Kidney epithelial cell (primary cell): Measurements from ENCODE around the gene EVL. TPM values are rescaled to one million over a fixed set of nuclear protein-coding genes. Genes with fewer than 3 reads are reported as not detected.

ENCODE experiments used
- DNase-seq: peaks from one replicate; pipeline ENCODE4 v3.0.0-alpha.2; 2010; ENCODE audit warnings: low read depth
- H3K27me3 ChIP-seq: 2 replicates; pipeline ENCODE4 v1.6.0; 2011; ENCODE audit warnings: low read length; ENCODE audit not compliant: control insufficient read depth, insufficient read depth
- H3K36me3 ChIP-seq: 2 replicates; pipeline ENCODE4 v1.5.1; 2011; ENCODE audit warnings: low read length; ENCODE audit not compliant: control insufficient read depth, insufficient read depth
- H3K4me3 ChIP-seq: 2 replicates; pipeline ENCODE4 v1.5.1; 2011; ENCODE audit warnings: low read depth, mild to moderate bottlenecking, control low read depth, low read length
- CTCF ChIP-seq: IDR thresholded peaks from 2 replicates; pipeline ENCODE4 v1.5.1; 2011; ENCODE audit warnings: mild to moderate bottlenecking, moderate library complexity, low read length, control low read depth, inconsistent platforms; ENCODE audit not compliant: insufficient read depth, poor library complexity, severe bottlenecking
- total RNA-seq: library from RNA; depleted of rRNA; stranded (reverse); fragments of >200 nt; gene quantifications from 2 replicates; pipeline ENCODE4 v1.2.3, GENCODE V29; 2015

EVL gene
- total RNA-seq, 1 donor from 2014 or later = 42.4 TPM

GRCh38 chr14:100140452-100141078 is 75.3 kb downstream of the EVL start:
- TF ChIP-seq CTCF = peak; percentile 48
- Histone ChIP-seq H3K27me3 (no peaks in the 10 kb centered on the region), H3K36me3 (no peaks in the 10 kb centered on the region), H3K4me3 (no peak overlapping the region)
- DNase-seq = no peak

GRCh38 chr14:100141098-100141497 is 75.9 kb downstream of the EVL start:
- H3K27me3 ChIP-seq = no peaks in the 10 kb centered on the region
- no peak for DNase-seq
- no peaks in the 10 kb centered on the region for H3K36me3 ChIP-seq
- H3K4me3 ChIP-seq = no peak overlapping the region
- no peak for TF ChIP-seq CTCF

- DNase-seq = no peak
- no peak for TF ChIP-seq CTCF
- Histone ChIP-seq H3K4me3 (no peak overlapping the region), H3K36me3 (no peaks in the 10 kb centered on the region), H3K27me3 (no peaks in the 10 kb centered on the region)
Observed at GRCh38 chr14:100142073-100143040, 77.1 kb downstream of the EVL start.

GRCh38 chr14:100143523-100143922 is 78.3 kb downstream of the EVL start:
- TF ChIP-seq CTCF = no peak
- Histone ChIP-seq H3K36me3 (no peaks in the 10 kb centered on the region), H3K27me3 (peaks cover 8% of the 10 kb centered on the region), H3K4me3 (no peak overlapping the region)
- no peak for DNase-seq

- Histone ChIP-seq H3K27me3 (peaks cover 9% of the 10 kb centered on the region), H3K4me3 (no peak overlapping the region), H3K36me3 (no peaks in the 10 kb centered on the region)
- DNase-seq = no peak
- TF ChIP-seq CTCF = no peak
Observed at GRCh38 chr14:100143934-100144333, 78.7 kb downstream of the EVL start.
